GM12872 (cell line): ENCODE measurements around the gene RXFP3.

Source experiments
- TF ChIP-seq, protein P1 (sequence below): IDR thresholded peaks from 3 replicates; pipeline ENCODE4 v1.5.1; 2011; ENCODE audit warnings: low read depth, mild to moderate bottlenecking, low read length, moderate library complexity; ENCODE audit not compliant: insufficient read depth

RXFP3 gene

GRCh38 chr5:33957577-33958150 is 21.5 kb downstream of the RXFP3 start:
- TF ChIP-seq, protein P1, sequence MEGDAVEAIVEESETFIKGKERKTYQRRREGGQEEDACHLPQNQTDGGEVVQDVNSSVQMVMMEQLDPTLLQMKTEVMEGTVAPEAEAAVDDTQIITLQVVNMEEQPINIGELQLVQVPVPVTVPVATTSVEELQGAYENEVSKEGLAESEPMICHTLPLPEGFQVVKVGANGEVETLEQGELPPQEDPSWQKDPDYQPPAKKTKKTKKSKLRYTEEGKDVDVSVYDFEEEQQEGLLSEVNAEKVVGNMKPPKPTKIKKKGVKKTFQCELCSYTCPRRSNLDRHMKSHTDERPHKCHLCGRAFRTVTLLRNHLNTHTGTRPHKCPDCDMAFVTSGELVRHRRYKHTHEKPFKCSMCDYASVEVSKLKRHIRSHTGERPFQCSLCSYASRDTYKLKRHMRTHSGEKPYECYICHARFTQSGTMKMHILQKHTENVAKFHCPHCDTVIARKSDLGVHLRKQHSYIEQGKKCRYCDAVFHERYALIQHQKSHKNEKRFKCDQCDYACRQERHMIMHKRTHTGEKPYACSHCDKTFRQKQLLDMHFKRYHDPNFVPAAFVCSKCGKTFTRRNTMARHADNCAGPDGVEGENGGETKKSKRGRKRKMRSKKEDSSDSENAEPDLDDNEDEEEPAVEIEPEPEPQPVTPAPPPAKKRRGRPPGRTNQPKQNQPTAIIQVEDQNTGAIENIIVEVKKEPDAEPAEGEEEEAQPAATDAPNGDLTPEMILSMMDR, result no peak

DNA sequence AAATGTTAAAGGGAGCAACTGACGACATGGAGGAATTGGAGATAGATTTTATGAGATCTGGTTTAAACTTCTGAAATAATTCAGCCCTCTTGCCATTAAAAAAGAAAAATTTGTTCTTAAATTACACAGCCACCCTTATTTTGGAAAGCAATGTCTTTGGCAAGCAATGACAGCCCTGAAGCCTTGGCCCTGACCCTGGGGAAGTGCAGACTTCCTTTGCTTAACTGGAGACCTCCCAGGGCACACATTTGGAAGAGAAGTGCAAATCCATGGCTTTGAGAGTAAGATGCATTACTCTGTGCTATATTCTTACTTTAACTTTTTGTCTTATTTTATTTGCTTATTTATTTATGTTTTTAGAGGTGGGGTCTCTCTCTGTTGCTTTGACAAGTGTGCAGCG is 22.0 kb downstream of the RXFP3 start:
- TF ChIP-seq, protein P1, result no peak

GRCh38 chr5:33964132-33964700 is 28.0 kb downstream of the RXFP3 start:
- TF ChIP-seq, protein P1, result no peak

- TF ChIP-seq, protein P1, result no peak
These were observed 30.6 kb downstream of the RXFP3 start for GRCh38 chr5:33966805-33967204.

DNA sequence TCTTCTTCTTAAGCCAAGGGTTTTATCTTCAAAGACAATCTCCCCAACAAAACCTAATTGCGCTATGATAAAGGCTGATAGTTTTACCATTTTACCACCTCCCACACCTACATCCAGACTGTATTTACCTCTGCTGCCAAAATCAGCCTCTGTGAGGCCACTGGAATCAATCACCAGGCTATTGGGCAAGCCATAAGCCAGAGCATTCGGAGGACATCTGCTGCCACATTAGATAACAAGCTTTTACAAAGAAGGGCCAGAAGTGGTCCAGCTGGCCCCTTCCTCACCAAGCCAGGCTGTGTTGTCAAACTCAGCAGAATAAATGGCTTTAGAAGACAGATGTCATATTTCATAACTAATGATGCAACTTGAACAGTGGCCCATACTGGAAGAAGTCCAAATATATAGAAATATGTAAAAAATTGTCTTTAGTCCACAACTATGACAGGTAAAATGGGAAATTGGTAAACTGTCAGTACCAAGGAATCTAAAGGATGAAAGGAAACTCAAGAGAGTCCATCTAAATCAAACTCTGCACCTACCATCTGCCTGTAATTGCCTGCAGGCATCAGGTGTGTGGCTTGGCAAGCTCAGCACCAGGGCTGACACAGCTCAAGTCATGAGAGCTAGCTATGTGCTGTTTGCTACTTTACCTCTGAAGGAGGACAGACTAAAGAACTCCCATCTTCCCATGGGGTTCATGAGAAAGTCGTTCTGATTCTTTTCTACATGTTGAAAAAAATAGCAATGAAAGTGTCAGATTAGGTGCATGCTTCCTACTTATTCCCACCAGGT is 32.2 kb downstream of the RXFP3 start:
- TF ChIP-seq, protein P1, result no peak

DNA sequence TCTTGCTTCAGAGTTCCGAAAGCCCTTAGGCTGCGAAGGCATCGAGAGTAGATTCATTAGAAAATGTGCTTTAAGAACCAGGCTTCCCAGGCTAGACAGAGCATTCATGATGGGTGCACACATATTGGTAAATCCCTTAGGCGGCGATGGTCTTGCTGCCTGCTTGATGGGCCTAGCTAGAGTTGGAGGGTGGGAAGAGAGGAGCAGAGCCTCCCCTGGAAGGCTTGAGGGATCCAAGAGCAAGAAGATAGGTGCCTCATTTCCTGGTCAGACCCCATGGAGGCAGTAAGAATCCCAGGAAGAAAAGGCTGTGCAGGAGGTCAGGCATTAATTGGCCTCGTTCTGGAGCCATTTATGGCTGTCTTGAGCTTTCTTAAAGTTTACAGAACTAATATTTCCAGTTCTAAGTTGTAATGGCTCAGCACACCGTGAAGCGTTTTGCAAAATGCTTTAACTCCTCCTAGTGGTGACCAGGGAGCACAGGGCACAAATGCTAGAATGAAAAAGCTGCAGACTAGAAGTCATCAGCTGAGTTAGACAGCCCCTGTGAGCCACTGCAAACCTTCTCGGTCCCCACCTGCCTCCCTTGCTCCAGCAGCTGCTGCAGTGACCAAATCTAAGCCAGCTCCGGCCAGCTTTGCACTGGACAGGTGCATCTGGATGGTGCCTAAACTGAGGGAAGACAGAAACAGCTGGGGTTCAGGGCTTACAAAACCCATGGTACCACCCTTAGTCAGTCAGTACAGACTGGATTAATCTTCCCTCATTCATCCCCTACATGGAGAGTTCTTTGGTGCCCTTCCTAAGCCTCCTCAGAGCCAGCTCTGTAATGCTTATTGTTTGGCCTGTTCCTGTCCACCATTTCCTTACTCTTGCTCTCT is 33.6 kb downstream of the RXFP3 start:
- TF ChIP-seq, protein P1, result peak; percentile 88

DNA sequence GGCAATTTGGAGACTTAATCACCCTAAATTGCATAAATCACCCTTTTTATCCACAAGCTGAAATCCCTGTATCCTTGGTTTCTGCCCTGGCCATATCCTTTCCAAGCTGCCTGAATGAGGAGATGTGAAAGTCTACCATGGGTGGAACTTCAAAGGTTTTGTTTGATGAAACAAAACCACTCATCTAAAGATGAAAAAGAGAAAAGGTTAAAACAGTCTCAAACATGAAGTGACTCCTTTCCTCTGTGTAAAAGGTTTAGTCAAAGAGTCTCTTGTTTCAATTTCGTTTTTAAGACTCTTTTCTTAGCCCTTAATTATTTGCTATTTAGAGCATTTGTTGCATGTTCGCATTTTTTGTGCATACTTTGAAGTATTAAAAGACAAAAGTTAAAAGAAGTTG is 37.1 kb downstream of the RXFP3 start:
- TF ChIP-seq, protein P1, result no peak
